ENCODE data around the gene CCL5.
"Not testable (repeated sequence)": the region's sequence is repeated elsewhere in the genome, so short reads cannot be mapped to it uniquely, and the experiment has no call there.

The CCL5 gene

DNA sequence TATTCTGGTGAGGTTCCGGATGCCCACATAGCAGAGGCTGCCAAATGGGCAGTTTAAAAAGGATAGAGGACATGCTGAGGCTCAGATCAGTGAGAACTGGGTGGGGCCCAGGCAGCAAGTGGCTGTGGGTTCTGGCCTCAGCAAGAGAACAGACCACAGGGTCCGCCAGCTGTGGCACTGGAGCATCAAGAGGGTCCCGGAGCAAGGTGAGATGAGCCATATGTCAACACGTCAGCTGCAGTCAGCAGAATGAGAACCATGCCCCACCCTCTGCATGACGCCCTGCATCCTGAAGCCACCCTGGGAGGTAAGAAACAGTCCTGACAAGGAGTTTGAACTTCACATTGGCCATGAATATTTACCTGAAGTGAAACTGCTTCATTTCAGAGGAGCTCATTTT, 20.1 kb upstream of the CCL5 start:
- DNase-seq (ENCODE audit: insufficient read length, low spot score) (no peak), FAIRE-seq (no peak)

DNA sequence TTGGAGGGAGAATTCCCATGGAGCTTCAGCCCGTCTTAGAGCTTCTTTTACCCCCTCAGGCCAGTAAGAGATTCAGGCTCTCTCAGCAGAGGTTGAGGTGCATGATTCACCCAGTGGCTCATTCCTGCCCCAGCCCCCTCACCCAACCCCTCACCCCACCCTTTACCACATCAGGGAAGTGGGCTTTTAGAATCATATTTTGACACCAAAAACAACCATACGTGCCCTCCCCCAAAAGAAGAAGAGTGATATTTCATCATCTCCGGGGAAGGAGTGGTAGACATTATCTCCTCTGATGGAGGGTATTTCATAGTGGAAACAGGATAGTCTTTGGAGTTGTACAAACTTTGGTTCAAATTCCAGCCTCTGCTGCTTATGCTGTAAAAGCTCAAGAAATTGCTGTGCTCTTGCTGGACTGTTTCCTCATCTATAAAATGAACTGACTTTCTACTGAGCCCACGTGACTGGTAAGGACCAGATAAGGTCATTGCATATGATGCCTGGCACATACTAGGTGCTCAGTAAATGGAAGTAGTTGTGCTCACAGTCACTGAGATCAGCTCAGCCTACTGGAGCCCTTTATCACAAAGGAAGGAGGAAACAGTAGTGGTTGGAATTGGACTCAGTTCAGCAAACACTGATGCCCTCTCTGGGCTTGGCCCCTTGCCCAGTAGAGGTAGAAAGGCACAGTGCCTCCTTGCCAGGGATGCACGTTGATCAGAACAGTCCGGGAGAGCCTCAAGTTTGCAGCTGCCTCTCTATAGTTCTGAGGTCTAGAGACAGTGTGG, 18.3 kb upstream of the CCL5 start:
- DNase-seq (ENCODE audit: insufficient read length, low spot score) (no peak), FAIRE-seq (no peak)

DNA sequence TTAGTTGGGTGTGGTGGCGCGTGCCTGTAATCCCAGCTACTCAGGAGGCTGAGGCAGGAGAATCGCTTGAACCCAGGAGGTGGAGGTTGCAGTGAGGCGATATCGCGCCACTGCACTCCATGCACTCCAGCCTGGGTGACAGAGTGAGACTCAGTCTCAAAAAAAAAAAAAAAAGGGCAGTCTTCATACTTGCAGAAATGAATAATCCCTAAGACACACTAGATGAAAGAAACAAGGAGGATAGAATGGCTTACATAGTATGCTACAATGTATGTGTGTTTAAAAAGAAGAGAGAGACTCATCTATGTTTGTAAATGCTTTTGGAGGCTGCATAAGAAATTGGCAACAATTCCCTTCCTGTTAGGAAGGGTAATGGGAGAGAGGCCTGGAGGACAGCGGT, 17.6 kb upstream of the CCL5 start:
- FAIRE-seq; DNase-seq (ENCODE audit: insufficient read length, low spot score): not testable (repeated sequence)

DNA sequence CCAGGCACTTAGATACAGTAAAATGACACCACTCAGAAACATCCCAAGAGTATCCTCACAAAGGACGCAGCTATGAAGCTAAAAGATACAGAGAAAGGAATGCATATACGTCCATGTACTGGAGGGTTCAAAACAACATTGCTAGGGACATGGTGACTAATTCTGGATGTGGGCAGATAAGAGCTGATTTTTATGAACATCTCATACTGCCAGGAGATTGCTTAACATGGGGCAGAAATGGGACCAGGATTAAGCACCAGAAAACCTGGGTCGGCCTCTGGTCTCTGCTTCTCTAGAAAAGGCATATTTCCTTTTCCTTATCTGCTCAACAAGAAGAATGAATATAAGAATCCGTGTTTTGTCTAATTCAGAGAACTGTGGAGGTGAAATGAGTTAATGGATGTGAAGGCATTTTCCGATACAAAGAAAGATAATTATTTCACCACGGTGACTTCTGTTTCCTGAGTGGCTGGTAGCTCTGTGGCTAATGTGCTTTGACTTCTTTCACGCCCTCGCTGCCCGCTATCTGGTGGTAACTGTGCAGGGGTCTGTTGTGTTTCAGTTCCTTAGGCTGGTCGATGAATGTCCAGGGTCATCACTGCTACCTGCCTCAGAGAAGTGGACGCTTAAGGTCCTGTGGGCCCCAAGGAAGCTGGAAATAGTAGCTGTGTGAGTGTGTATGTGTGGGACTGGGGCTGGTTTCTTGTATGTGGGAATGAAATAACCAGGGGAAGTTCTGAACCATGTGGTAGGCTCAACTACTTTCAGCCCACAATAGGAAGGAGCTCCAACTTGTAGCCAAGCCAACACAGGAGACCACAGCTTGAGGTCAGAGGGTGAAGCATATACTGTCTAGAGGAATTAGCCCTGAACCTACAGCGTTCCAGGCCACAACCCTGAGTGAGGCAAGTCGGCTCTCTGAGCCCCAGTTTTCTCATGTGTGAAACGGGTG, 15.8 kb upstream of the CCL5 start:
- DNase-seq (ENCODE audit: insufficient read length, low spot score), result no peak
- no peak for FAIRE-seq

DNA sequence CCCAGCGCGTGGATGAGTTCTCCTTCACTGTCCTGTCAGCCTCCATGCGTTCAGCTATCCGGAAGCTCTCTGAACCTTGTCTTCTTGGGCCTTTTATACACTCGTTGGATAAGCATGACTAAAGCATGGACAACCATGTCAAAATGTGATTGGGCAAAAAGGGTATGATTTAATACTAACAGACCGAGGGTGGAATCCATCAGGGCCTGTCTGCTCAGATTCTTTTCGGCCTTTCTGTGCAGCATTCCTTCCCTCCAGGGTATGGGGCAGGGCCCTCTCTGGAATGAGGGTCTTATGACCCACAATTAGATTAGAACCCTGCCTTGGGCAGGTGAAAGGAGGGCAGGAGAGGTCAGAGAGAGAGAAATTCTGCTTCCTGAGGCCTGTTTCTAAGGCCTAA, 14.0 kb upstream of the CCL5 start:
- FAIRE-seq (no peak), DNase-seq (ENCODE audit: insufficient read length, low spot score) (no peak)

DNA sequence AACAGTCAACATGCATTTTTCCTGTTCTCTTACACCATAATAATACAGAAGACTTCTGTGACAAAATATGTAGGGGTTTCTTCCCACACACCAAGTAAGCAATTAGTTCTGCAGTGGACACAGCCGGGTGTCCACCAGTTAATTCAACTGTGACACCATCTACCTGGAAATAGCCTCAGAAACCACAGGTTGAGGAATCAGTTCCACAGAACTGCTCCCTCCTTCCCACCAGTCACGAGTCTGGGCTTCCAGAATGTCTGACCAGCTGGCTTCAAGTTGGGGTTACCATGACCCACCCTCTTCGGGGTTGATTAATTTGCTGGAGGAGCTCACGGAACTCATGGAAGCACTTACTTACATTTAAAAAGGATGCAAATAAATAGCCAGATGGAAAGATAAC, 13.6 kb upstream of the CCL5 start:
- FAIRE-seq (no peak), DNase-seq (ENCODE audit: insufficient read length, low spot score) (no peak)

DNA sequence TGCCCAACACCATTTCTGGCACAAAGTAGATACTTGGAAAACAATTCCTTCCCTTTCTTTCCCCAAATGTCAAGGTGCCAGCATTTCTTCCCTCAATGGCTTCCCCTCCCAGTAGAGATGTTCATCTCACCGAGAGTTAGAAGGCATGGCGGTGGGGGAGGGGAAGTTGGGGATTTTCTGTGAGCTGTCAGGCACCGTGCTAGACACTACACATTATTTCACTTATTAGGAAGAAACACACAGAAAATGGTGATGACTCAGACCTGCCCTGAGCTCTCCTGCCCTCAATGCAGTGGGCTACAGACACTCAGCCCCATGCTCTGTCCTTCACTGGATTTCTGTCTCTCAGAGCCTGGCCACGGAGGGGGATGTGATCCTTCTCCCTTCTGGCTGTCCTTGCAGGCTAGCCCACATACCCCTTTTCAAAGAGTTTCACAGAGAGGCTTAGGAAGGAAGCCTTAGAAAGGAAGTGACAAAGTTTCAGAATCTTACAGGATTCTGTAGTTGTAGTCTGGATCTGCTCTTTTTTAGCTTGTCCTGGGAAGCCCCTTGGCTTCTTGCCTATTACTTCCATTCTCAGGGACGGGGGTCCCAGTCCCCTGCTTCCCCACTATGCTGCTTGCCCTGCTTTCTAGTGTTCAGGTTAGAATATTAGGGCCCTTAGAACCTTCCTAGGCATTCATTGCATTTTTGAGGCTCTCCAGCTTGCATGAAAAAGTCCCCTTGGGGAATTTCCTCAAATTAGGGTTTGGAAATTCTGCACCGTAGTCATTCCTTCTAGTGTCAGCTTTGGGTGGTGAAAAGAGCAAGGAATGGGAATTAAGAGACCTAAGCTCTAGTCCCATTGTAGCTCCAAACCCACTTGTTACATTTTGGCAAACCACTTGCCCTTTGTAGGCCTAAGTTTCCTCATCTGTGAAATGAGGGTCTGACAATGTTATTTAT, 12.2 kb upstream of the CCL5 start:
- DNase-seq (ENCODE audit: insufficient read length, low spot score), result no peak
- FAIRE-seq, result no peak

DNA sequence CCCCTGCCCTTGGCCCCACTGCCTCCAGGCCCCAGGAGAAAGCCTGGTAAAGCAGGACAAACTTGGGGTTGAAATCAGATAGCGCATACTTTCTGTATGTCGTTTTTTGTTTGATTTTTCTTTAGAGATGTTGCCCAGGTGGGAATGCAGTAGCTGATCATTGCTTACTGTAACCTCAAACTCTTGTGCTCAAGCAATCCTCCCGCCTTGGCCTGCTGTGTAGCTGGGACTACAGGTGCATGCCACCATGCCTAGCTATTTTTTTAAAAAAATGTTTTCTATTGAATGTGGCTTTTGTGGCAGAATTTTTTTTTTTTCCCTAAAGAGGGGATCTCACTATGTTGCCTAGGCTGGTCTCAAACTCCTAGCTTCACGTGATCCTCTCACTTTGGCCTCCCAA, 11.1 kb upstream of the CCL5 start:
- FAIRE-seq, result no peak
- DNase-seq (ENCODE audit: insufficient read length, low spot score), result no peak

DNA sequence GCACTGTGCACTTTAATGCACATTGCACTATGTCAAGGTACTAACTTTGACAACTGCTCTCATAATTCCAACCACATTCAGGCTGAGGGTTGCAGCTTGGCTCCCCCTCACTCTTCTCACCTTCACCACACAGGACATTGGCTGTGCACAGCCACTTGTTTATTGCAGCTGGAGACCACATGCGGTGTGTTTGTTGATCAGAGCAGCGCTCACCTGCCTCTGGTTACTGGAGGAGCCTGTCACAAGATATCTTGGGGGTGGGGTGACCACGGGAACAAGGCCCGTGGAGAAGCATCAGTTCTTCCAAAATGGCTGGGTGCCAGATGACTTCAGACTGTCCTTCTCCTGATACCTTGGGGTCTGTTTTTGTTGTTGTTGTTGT, 10.6 kb upstream of the CCL5 start:
- FAIRE-seq (no peak), DNase-seq (ENCODE audit: insufficient read length, low spot score) (no peak)

DNA sequence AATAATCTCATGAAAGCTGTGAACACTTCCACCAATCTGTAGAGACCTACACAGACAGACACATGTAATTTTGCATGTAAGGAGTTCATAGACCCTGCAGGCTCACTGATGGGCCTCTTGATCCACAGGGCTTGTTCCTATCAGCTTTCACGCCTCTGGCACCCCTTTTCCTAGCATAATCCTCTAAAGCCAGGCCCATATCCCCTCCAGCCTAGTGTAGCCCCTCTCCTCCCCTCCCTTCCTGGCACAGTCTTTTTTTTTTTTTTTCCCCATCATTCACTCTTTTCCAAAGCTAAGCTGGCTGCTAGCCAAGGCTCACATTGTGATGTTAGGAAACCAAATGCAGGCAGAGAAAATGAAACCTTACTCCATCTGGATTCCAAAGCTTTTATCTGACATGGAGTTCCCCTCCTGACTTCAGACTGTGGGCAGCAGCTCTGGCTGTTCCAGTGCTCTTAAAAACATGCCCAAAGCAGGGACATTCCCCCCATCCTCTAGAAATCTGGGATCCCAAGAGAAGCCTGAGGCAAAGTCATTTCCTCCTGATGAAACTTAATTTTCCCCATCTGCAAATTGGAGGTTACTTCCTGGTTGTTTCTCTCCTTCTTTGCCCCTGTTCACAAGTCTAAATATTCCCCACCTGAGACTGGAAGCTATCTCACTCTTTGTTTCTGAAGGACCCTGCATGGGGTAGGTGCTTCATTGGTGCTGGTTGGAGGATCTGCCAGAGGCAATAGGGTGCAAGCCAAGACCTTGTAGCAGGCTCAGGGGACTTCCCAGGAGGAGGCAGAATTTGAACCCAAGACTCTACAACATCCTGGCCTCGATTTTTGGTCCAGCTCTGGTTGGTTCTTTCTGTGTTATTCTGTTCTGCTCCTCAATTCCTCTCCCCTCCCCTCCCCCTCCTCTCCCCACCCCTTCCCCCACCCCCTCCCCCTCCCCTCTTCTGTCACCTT, 9.9 kb upstream of the CCL5 start:
- DNase-seq (ENCODE audit: insufficient read length, low spot score) (no peak), FAIRE-seq (no peak)

DNA sequence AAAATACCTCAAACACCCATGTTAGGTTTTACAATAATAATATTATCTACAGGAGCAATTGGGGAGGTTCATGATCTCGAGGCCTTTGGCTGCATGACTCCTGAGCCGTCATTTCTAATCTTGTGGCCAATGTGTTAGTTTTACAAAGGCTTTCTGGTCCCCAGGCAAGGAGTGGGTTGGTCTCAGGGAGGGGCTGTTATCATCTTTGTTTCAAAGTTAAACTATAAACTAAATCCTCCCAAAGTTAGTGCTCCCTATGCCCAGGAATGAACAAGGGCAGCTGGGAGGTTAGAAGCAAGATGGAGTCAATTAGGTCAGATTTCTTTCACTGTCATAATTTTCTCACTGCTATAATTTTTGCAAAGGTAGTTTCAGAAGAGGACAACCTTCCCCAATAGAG, 9.1 kb upstream of the CCL5 start:
- no peak for FAIRE-seq

DNA sequence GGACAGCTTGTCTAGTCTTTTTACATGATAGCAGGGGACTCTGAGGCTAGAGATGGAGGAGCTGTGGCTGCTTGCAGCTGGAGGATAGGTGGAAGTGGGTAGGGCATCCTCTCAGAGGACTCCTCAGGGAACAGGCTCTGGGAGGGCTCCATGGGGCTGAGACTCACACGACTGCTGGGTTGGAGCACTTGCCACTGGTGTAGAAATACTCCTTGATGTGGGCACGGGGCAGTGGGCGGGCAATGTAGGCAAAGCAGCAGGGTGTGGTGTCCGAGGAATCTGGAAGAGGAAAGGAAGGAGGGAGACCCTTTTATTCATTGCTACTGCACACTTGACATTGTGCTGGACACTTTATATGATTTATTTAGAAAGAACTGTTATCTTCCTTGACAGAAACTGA, 1.8 kb downstream of the CCL5 start:
- DNase-seq (ENCODE audit: insufficient read length, low spot score) (no peak), FAIRE-seq (no peak)

More for the DNA sequence above, 9.1 kb upstream of the CCL5 start:
- DNase-seq (ENCODE audit: insufficient read length, low spot score), result no peak

DNA sequence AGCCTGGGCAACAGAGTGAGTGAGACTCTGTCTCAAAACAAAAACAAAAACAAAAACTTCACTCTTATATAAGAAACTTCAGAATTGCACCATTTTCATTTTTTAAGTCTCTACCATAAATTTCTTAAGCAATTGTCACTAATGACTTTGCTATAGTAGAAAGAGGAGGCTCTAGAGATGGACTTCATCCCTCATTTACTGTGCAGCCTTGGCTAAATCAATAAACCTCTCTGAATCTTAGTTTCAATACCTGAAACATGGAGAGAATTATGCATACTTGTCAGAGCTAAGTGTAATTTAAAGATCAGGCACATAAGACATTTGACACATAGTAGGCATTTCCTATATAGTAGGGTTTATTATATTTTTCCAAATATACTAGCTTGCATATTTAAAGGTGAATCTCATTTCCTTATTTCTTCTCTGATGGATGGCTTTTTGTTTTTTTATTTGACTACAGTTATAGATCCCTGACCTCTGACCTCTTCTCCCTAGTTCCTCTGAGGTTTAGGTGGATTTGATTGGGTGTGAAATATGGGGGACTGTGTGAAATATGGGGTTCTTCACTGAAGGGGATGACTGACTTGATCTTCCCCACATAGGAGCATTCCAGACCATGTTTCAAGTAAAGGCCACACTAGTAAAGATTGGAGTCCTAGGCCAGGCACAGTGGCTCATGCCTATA, 2.7 kb downstream of the CCL5 start:
- no peak for FAIRE-seq

DNA sequence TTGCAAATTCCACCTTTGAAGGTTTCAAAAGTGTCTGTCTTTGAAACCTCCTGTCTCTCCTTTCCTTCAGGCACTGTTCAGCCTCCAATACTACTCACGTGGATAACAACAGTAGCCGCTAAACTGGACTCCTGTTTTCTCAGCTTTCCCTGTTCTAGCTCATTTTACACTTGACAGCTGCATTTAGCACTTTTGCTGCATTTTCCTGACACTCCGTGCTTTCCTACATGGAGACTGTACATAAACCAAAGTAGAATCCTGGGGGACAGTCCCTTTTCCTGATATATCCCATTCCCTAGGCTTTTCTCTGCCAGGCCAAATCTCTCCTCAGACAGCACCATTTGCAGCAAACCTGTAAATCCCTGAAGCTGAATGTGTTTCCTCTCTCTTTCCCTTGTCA, 3.6 kb downstream of the CCL5 start:
- FAIRE-seq, result no peak

More for the DNA sequence above, 2.7 kb downstream of the CCL5 start:
- DNase-seq (ENCODE audit: insufficient read length, low spot score), result no peak

DNA sequence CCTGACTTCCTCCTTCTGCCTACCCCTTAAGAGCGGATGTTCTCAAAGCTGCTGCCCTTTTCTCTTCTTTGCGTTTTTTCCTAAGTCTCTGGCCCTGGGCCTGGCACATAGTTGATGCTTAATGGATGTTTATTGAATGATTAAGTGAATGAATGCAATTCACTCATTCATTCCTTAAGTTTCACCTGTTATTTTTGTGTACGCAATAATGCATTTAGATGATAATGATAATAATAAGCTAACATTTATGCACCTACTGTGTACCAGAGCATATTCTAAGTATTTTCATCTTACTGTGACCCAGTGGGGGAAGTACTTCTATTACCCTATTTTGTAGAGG, 4.4 kb downstream of the CCL5 start:
- no peak for FAIRE-seq
- no peak for DNase-seq (ENCODE audit: insufficient read length, low spot score)

More for the DNA sequence above, 3.6 kb downstream of the CCL5 start:
- DNase-seq (ENCODE audit: insufficient read length, low spot score), result no peak

DNA sequence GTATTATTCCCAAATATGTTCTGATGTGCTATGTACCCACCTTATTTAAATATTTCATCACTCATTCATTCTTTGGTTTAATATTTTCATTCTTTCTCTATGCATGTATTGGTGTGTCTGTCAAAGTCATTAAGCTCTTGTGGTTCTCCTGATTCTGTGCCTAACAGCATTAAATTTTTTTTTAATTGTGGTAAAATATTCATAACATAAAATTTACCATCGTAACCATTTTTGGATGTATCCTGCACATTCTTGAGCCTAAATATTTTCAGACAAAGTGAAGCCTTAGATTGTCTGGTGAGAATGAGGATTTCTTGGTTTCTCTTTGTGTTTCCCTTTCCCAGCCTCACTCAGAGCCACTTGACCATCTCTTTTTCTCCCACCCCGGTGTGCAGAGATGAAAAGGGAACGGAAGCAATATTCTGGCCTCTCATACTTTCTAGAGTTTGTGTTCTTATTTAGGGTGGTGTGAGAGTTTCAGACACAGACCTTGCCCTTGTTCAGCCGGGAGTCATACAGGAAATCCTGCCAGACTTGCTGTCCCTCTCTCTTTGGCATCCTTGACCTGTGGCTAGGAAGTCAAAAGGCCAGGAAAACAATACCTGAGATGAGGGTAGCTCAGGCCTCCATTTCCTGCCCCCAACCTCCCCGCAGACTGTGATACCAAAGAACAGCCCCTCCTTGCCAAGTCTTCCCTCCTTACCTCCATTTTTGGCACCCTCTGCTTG, 4.9 kb downstream of the CCL5 start:
- FAIRE-seq, result no peak
- DNase-seq (ENCODE audit: insufficient read length, low spot score), result no peak

DNA sequence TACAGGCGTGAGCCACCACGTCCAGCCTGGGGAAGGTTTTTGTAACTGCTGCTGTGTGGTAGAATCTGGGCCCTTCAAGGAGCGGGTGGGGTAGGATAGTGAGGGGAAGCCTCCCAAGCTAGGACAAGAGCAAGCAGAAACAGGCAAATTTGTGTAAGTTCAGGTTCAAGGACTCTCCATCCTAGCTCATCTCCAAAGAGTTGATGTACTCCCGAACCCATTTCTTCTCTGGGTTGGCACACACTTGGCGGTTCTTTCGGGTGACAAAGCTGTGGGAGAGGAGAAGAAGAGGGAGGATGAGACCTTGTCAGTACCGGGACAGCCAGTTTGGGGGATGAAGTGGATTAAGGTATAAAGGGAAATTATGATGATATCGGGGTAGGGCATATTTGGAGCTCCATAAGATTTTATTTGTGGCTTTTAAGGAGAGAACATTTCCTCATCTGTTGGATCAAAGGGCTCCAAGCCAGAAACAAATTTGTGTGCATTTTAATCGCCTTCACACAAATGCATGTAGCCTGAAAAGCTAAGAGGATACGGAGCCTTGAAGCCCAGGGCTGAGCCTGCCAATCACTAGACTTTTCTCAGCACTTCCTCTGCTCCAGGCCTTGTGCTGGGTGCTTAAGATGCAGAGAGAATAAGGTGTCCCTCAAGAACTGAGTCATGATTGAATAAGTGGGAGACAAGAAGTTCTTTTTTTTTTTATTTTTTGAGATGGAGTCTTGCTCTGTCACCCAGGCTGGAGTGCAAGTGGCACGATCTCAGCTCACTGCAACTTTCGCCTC, 7.8 kb downstream of the CCL5 start:
- FAIRE-seq (no peak), DNase-seq (ENCODE audit: insufficient read length, low spot score) (no peak)

All from GM19239 (cell line).